ENCODE results near the gene DOCK9.

The DOCK9 gene

DNA sequence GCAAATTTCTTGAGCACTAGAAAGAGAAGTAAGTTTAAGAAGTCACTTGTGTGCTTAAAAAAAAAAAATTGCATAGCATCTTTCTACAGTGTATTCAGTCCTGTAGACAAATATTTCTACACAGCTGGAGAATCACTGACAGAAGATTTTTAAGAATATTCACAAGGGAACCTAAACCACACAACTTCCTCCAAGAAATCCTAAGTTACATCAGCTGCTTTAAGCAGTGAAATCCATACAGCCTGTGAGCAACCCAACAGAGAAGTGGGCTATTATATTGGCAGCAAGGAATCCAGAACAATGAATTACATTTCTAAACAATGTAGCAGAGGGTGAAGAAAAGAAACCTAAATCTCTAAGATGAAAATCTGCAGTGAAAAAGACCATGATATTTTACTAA, 1.5 kb downstream of the DOCK9 start:
- no peak for DNase-seq

- no peak for DNase-seq
These were observed 2.0 kb downstream of the DOCK9 start for GRCh38 chr13:98975822-98976261.

DNA sequence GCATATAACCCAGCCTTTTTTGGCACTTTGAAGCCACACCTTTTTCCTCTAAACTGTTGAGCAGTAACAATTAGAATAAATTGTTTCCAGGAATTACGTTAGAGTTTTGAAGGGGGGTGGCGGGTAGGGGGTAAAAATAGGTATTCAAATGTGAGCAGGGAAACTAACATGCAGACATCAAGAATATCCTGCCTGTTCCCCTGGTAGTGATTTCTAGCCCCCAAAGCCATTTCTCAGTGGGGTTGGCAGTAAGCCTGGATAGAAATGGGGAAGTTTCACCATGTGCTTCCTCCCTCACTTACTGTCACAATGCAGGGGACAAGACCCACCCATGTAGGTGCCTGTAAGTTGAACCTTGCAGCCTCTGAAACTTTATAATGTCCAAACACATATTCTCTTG, 3.8 kb downstream of the DOCK9 start:
- no peak for DNase-seq

GRCh38 chr13:98972627-98973026, 5.2 kb downstream of the DOCK9 start:
- DNase-seq, result no peak

- no peak for DNase-seq
These were observed 5.8 kb downstream of the DOCK9 start for GRCh38 chr13:98972059-98972458.

DNA sequence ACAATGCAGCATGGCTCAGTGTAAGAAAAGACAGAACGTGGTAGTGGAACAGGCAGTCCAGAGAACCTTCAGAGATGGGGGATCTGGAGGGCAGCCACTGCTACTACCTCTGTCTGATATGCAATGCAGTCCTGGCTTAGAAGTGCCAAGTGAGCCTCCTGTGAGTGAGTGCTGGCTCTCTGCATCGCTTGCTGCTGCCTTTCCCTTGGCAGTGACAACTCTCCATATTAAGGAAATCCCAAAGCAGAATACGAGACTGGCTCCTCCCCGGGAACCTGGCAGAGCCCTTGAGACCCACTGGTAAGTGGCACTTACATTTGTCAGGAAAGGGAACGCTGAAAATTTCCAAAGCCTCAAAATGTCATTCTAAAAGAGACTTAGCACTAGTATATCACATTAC, 7.5 kb downstream of the DOCK9 start:
- no peak for DNase-seq

DNA sequence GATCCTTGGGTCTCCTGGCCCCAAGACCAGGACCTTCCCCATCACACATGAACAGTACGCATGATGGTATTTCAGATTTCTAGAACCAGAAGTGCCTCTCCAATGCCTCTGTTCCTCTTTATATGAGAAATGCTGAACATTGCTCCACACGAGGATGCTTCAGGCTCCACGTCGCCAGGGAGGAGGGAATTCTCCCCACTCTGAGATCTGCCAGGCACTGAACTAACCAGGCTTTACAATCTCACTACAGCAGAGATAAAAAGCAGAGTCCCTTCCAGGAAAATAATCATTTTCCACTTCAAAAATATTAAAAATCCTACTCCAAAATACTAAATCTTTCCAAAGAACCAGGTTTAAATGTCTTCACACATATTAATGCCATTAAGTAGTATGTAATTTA, 10.4 kb downstream of the DOCK9 start:
- no peak for DNase-seq

- no peak for DNase-seq
These were observed 11.8 kb downstream of the DOCK9 start for GRCh38 chr13:98966019-98966418.

DNA sequence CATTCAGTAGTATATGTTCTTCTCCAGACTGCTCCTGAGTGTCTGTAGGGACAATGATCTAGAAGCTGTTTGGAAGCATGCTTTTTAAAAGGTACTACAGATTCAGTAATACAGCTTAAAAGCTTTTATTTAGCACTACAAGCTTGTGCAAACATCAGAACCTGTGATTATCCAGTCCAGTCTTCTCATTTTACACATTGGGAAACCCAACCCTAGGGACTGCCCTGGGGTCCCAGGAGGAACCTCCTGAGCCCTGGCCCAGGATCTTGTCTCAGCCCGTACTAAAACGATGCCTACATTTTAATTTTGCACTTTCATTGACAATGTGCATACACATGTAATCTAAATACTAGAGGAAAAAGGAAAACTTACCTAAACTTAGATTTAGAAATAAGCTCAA, 12.5 kb downstream of the DOCK9 start:
- DNase-seq, result no peak

GRCh38 chr13:98963917-98964316, 13.9 kb downstream of the DOCK9 start:
- DNase-seq, result no peak

DNA sequence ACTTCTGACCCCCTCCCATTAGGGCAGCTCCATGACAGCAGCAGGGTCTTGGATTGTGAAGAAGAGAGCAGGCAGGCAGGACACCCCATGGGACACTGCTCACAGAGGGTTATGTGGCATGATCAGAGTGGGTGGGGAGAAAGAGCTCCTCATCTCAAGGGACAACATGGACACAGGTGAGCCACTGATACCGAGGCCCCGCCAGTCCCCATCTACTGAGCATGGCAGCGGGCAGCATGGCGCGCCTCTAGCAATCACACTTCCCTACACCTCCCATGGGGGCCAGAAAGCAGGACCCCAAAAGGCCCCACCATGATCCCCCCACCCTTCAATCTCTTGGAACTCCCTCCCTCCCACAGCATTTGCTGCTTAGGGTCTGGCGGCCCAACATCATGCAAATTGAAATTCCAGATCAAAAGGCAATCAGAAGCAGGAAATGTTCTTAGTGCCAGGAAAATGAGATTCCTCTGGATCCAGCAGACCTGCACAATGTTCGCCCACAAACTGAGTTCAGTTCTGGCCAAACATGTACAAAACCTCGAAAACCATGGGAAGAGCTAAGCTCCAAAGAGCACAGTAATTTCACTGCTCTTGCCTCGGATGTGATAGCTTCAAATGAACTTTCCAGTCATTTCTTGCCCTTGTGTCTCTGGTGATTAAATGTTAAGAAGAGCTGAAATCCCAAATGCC, 14.8 kb downstream of the DOCK9 start:
- no peak for DNase-seq

DNA sequence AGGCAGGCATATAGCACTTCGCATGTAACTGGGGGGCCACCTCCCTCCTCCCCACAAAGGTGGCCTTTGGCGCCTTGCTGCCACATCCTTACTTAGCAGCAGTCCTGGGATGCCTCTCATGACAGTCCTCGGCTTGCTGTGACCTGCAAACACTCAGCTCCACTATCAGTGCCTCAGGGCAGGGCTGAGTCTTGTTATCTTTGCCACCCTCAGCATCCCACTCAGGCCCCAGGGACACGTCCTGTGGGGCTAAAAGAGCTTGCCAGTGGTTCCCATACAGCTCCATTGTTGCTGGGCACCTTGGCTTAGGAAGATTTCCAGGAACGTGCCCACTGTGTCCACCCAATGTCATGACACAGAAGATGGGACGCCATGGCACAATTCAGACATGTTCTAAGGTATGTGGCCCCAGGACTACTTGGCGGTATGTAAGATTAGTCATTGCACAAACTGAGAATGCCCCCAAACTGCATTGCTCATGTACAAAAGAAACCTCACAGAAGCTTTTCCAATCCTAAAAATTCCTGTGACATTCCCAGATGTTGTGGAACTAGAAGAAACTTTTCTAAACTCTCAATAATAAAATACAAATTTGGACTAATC, 16.3 kb downstream of the DOCK9 start:
- DNase-seq, result no peak

- no peak for DNase-seq
These were observed 17.0 kb downstream of the DOCK9 start for GRCh38 chr13:98960606-98961502.

- no peak for DNase-seq
These were observed 17.9 kb downstream of the DOCK9 start for GRCh38 chr13:98959786-98960605.

DNA sequence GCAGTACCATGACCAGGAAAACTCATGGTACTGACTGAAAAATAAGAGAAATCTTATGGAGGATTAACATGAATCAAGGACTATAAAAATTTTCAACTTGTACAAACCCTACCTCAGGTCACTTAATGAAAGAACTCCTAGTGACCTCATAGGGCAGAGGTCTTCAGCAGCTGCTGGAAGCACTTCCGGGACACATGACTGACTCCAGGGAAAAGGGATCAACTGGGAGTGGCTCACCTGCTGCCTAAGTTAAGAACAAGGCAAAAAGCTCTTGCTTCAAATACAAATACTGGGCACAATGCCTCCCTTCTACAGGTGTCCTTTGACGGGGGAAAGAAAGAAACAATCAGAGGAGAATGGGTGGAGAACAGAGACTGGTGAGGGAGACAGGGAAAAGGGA, 18.6 kb downstream of the DOCK9 start:
- no peak for DNase-seq

- no peak for DNase-seq
These were observed 19.4 kb downstream of the DOCK9 start for GRCh38 chr13:98958443-98958794.

DNA sequence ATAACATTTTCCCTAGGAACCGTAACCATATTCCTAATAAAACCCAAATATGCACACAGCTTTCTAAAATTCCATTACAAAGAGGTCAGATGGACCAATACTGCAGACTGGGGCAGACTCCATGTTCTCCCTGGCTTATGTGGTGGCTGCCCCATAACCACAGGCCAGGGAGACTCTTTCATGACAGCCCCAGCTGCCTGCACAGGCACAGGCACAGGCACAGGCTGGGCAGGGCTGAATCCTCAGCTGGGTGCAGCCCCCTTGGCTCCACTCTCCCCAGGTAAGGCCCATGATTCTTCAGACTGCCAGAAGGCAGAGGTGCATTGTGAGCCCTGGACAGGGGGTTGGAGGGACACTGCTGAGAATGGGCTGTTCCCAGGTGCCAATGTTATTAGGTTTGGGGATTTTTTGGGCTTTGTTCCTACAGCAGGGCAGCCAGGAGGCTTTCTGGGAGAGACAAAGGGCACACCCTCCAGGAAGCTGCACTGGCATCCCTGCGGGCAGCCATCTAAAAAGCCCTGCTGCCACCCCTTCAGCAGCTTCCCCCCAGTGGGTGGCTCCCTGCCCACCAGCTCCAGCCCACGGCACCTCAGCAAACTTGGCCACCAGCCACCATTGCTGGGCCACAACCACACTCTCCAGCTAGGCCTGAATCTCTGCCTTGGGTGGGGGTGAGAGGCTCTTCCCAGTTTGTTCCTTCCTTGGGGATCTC, 20.0 kb downstream of the DOCK9 start:
- DNase-seq, result no peak

DNA sequence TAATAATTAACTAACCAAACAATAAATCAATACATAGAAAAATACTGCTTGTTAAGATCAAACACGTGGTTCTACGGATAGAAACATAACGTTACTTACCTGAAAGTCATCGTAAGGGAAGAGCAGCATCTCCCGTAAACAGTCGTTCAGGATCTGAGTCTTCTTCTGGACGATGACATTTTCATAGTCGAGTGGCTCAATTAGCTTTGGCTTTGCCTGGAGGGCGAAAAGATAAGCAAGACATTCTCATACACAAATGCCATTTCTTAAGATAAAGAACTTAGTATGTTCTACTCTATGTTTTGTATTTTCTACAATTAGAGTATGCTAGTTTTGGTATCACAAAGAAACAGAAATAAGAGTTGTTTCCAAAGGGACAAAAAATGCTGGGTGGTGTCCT, 22.5 kb downstream of the DOCK9 start:
- no peak for DNase-seq

- no peak for DNase-seq
These were observed 23.6 kb downstream of the DOCK9 start for GRCh38 chr13:98954313-98954712.

DNA sequence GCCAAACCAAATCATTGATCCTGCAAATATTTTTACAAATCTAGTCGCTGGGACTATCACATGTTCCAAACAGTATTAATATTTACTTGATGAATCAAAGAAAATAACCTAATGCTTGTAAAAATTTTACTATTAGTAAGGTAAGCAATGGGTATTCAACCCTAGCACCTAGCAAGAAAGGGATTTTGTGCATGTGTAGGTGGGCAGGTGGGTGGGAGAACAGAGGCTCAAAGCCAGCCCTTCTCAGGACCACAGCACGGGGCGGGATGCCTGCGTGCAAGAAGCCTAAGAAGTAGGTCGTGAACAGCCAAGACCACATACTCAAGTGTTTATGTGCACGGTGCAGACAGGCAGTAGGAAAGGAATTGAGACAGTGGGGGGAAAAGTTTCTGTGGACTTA, 26.6 kb downstream of the DOCK9 start:
- DNase-seq, result no peak

DNA sequence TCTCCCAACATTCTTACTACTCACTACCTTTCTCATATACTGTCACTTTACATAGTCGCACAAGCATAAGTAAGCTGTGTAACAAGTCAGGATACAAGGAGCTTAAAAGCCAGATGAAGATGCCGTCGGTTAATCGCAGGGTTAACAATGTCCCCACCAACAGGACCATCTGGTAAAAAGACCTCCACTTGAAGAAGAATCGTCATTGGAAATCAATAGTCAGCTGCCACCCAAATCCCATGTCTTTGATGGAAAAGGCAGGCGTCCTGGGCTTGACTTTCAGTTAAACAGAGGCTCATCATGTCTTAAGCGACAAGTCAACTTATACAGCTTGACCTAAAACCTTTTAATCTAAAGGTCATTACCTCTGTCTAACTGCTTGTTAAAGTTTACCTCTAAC, 27.2 kb downstream of the DOCK9 start:
- DNase-seq, result no peak

GRCh38 chr13:98947925-98948324, 29.9 kb downstream of the DOCK9 start:
- DNase-seq, result no peak

Data from activated T-cell treated with anti-CD3 and anti-CD28 coated beads, Interleukin-2, amount 50 U/mL, for 1 hour (primary cell).